ENCODE data around the gene PHTF2. TPM values are rescaled to one million over a fixed set of nuclear protein-coding genes. Genes with fewer than 3 reads are reported as not detected.

Gene PHTF2
- total and polyA plus RNA-seq, 2 donors (not counting 3 experiments of a cell fraction or from before 2014, with no cell fraction given), result 13.3 to 21.4 TPM

GRCh38 chr7:77797734-77798393, 709 bp upstream of the PHTF2 start:
- peak overlapping the region; percentile 92 for H2AFZ ChIP-seq (ENCODE audit: low read depth, low read length)
- H3K9me3 ChIP-seq (replicated peaks; ENCODE audit: control insufficient read depth, insufficient read depth, low read length), result no peaks in the 10 kb centered on the region
- no peaks in the 10 kb centered on the region for H3K36me3 ChIP-seq (ENCODE audit: control insufficient read depth in 2 of 2, extremely low read depth in 1 of 2, insufficient read depth in 2 of 2, low read length in 2 of 2)
- CTCF ChIA-PET, result interaction anchor here (0.7 to 2.1 kb wide), 10 partner anchors 14 to 146 kb away, joined by 3 to 11 read pairs (median 4); no protein-coding TSS in a partner anchor
- BruUV-seq (replicated peaks), result TSS peak; percentile 76
- dilution Hi-C loops (cut with MboI; ENCODE audit: extremely low pct_ligation_motif_present, low sequenced_read_pairs), result no loop called here
- peak overlapping the region; percentile 83 for H3K4me2 ChIP-seq (ENCODE audit: insufficient read depth, low read length)
- H3K9ac ChIP-seq (replicated peaks; ENCODE audit: extremely low read depth, insufficient read depth, low read length), result peak overlapping the region; percentile 86
- intact Hi-C loops (cut with micrococcal nuclease), result loop anchor here (1.0 to 5.0 kb wide), 6 partner anchors 36 to 261 kb away; partner anchors contain the start of genes PTPN12 and RSBN1L
- no peaks in the 10 kb centered on the region for H4K20me1 ChIP-seq (replicated peaks; ENCODE audit: control insufficient read depth, extremely low read depth, insufficient read depth, low read length)
- H3K4me3 ChIP-seq (replicated peaks in 1 of 3; ENCODE audit: insufficient read depth in 1 of 3, low read depth in 1 of 3, low read length in 3 of 3), result peak overlapping the region; percentile 67 to 94 (median 90)
- H3K4me1 ChIP-seq (ENCODE audit: control insufficient read depth, extremely low read depth, insufficient read depth, low read length), result peaks cover 24% of the 10 kb centered on the region
- TF ChIP-seq POLR2AphosphoS5 (IDR thresholded peaks at IDR 0.05; ENCODE audit: insufficient read depth, low read depth, low read length) (no peak), EZH2 (IDR thresholded peaks at IDR 0.05; ENCODE audit: borderline replicate concordance, low read depth, low read length, severe bottlenecking) (no peak), CTCF (IDR thresholded peaks at IDR 0.05; ENCODE audit: extremely low read depth in 1 of 2, insufficient read depth in 1 of 2, low read depth in 1 of 2, low read length in 2 of 2) (no peak), GATA2 (IDR thresholded peaks at IDR 0.05; ENCODE audit: insufficient read depth, insufficient read length, low read depth, low read length) (no peak), FOS (IDR thresholded peaks at IDR 0.05; ENCODE audit: borderline replicate concordance, insufficient read depth, low read length) (no peak), MAX (IDR thresholded peaks at IDR 0.05; ENCODE audit: insufficient read depth, insufficient read length) (no peak), JUN (IDR thresholded peaks at IDR 0.05; ENCODE audit: borderline replicate concordance, insufficient read depth, insufficient read length, low read depth) (no peak), POLR2A (IDR thresholded peaks at IDR 0.05; ENCODE audit: low read depth, low read length) (no peak), MYC (IDR thresholded peaks at IDR 0.05; ENCODE audit: low read depth, low read length) (no peak)
- POLR2A ChIA-PET, result interaction anchor here (0.8 to 1.6 kb wide), 2 partner anchors 13 to 100 kb away, joined by 3 to 4 read pairs; no protein-coding TSS in a partner anchor
- DNase-seq (ENCODE audit: low read depth, low spot score) (no peak), FAIRE-seq (no peak)
- H3K9me1 ChIP-seq (replicated peaks; ENCODE audit: control insufficient read depth, extremely low read depth, insufficient read depth, low read length), result no peaks in the 10 kb centered on the region
- H3K27me3 ChIP-seq (ENCODE audit: control insufficient read depth in 2 of 2, insufficient read depth in 2 of 2, low read length in 2 of 2), result no peaks in the 10 kb centered on the region
- peaks cover 35% of the 10 kb centered on the region for H3K79me2 ChIP-seq (ENCODE audit: control insufficient read depth, insufficient read depth, low read length)
- H3K27ac ChIP-seq (ENCODE audit: insufficient read depth, low read depth, low read length), result peak overlapping the region; percentile 66
